B cell (primary cell): Measurements from ENCODE around the gene LTBP2. TPM values are rescaled to one million over a fixed set of nuclear protein-coding genes. Genes with fewer than 3 reads are reported as not detected.

Source experiments
- ATAC-seq: fragments of 200-7000 bp; cut with Tn5 transposase; one replicate; pipeline ENCODE4 v1.10.0; 2021; ENCODE audit warnings: low read depth, mild to moderate bottlenecking, moderate number of reproducible peaks, moderate library complexity
- CTCF ChIA-PET: fragments of 350-600 bp; sonication (Branson Sonifier 250); formaldehyde crosslinking; loops from one replicate; lab custom pipeline; 2021; ENCODE audit warnings: antibody characterized with exemption, inconsistent platforms; lab: Charles Lee
- POLR2A ChIA-PET: fragments of 350-600 bp; sonication (Branson Sonifier 250); formaldehyde crosslinking; loops from one replicate; lab custom pipeline; 2021; ENCODE audit warnings: antibody characterized with exemption; lab: Charles Lee
- DNase-seq: peaks from one replicate; pipeline ENCODE4 v3.0.0; 2013
- H2AFZ ChIP-seq: 2 replicates; pipeline ENCODE4 v1.6.1; 2012; ENCODE audit warnings: mild to moderate bottlenecking, low read depth, low read length; ENCODE audit not compliant: insufficient read depth, poor library complexity, severe bottlenecking
- H3K27ac ChIP-seq, 2 donors: 1 replicate in 1 of 2; 2 replicates in 1 of 2; pipeline ENCODE4 v1.5.1; 2012 to 2013; ENCODE audit warnings: low read length in 2 of 2, mild to moderate bottlenecking in 2 of 2, moderate library complexity in 1 of 2
- H3K27me3 ChIP-seq, 4 experiments: fragments of 200-600 bp in 1 of 4; sonication (generic) in 1 of 4; replicated peaks in 1 of 4; 1 replicate in 2 of 4; 2 replicates in 2 of 4; pipeline versions ENCODE4 v1.6.1 to v1.7.0; 2013 to 2016; ENCODE audit warnings: low read length in 3 of 4, mild to moderate bottlenecking in 2 of 4, mixed read lengths in 1 of 4, moderate library complexity in 1 of 4; ENCODE audit not compliant: insufficient read depth in 4 of 4, control insufficient read depth in 3 of 4; ENCODE audit errors: control extremely low read depth in 1 of 4
- H3K36me3 ChIP-seq, 2 experiments: replicated peaks in 1 of 2; 1 replicate in 1 of 2; 2 replicates in 1 of 2; pipeline versions ENCODE4 v1.6.1 to v1.7.1; 2013; ENCODE audit warnings: low read length in 1 of 2; ENCODE audit not compliant: insufficient read depth in 2 of 2, control insufficient read depth in 1 of 2; ENCODE audit errors: control extremely low read depth in 1 of 2, extremely low read depth in 1 of 2
- H3K4me1 ChIP-seq, 2 donors: fragments of 200-600 bp in 1 of 2; sonication (generic) in 1 of 2; 1 replicate in 1 of 2; 2 replicates in 1 of 2; pipeline versions ENCODE4 v1.5.1 to v1.6.1; 2013 to 2017; ENCODE audit warnings: low read length in 2 of 2; ENCODE audit not compliant: control insufficient read depth in 2 of 2, insufficient read depth in 2 of 2
- H3K4me2 ChIP-seq: replicated peaks from 2 replicates; pipeline ENCODE3; 2012; ENCODE audit warnings: mild to moderate bottlenecking, low read depth, low read length; ENCODE audit not compliant: poor library complexity, severe bottlenecking
- H3K4me3 ChIP-seq, 5 experiments: fragments of 200-600 bp in 1 of 5; sonication (generic) in 1 of 5; 1 replicate in 3 of 5; 2 replicates in 2 of 5; pipeline versions ENCODE4 v1.5.1 to v1.7.0; 2011 to 2016; ENCODE audit warnings: low read length in 4 of 5, mild to moderate bottlenecking in 4 of 5, low read depth in 2 of 5, control low read depth in 1 of 5, moderate library complexity in 1 of 5; ENCODE audit not compliant: insufficient read depth in 1 of 5; ENCODE audit errors: control extremely low read depth in 1 of 5, extremely low read depth in 1 of 5
- H3K79me2 ChIP-seq: fragments of 200-600 bp; sonication (generic); one replicate; pipeline ENCODE4 v1.6.0; 2016; ENCODE audit warnings: low read length; ENCODE audit not compliant: control insufficient read depth, insufficient read depth
- H3K9ac ChIP-seq: fragments of 200-600 bp; sonication (generic); 2 replicates; pipeline ENCODE4 v1.6.1; 2017; ENCODE audit warnings: mild to moderate bottlenecking, low read length, moderate library complexity
- H3K9me3 ChIP-seq, 3 donors: one replicate each; pipeline versions ENCODE4 v1.6.1 to v1.7.1; 2013; ENCODE audit warnings: low read length in 2 of 3; ENCODE audit not compliant: control insufficient read depth in 2 of 3, insufficient read depth in 1 of 3; ENCODE audit errors: control extremely low read depth in 1 of 3
- H4K20me1 ChIP-seq: 2 replicates; pipeline ENCODE4 v1.6.0; 2012; ENCODE audit warnings: mild to moderate bottlenecking, low read length; ENCODE audit not compliant: insufficient read depth, control insufficient read depth, poor library complexity, severe bottlenecking
- H3K27ac Mint-ChIP-seq: one replicate; pipeline ENCODE4 v1.8.0; 2021; ENCODE audit warnings: mixed read lengths
- H3K27me3 Mint-ChIP-seq: one replicate; pipeline ENCODE4 v1.8.0; 2021; ENCODE audit warnings: mixed read lengths
- H3K4me1 Mint-ChIP-seq: one replicate; pipeline ENCODE4 v1.8.0; 2021; ENCODE audit warnings: mixed read lengths
- H3K4me3 Mint-ChIP-seq: one replicate; pipeline ENCODE4 v1.8.0; 2021; ENCODE audit warnings: mixed read lengths
- H3K9me3 Mint-ChIP-seq: one replicate; pipeline ENCODE4 v1.8.0; 2022; ENCODE audit warnings: mixed read lengths; ENCODE audit not compliant: insufficient read depth
- CTCF ChIP-seq: fragments of 200-600 bp; IDR thresholded peaks from one replicate; pipeline ENCODE4 v1.8.0; 2022; ENCODE audit warnings: antibody characterized with exemption, mild to moderate bottlenecking
- EZH2 ChIP-seq: IDR thresholded peaks from 2 replicates; pipeline ENCODE4 v1.6.1; 2012; ENCODE audit warnings: borderline replicate concordance, low read depth, mild to moderate bottlenecking, moderate library complexity, low read length; ENCODE audit not compliant: insufficient read depth, poor library complexity, severe bottlenecking
- WGBS: methylation state at CpG from one replicate; pipeline ENCODE4 v1.1.5; 2013; ENCODE audit warnings: missing lambda C conversion rate; ENCODE audit not compliant: insufficient coverage; 5-methylcytosine and 5-hydroxymethylcytosine counted together
- intact Hi-C: fragments of 100-400 bp; cut with micrococcal nuclease; formaldehyde crosslinking; loops from one replicate; pipeline ENCODE4 v1.10.0; 2022
- polyA plus RNA-seq: library from polyadenylated mRNA; depleted of rRNA; stranded (reverse); fragments of >200 nt; gene quantifications from 2 replicates; pipeline ENCODE4 v1.2.3, GENCODE V29; 2012
- total RNA-seq, 2 donors: library from RNA; stranded (reverse); fragments of 120-200 nt in 1 of 2; gene quantifications; 1 replicate in 1 of 2; 2 replicates in 1 of 2; pipeline versions ENCODE4 v1.2.3 to v1.2.4, GENCODE V29; 2013 to 2022

The LTBP2 gene
- total and polyA plus RNA-seq, 2 donors (not counting 1 experiment from before 2014, with no cell fraction given), result 0.12 to 0.22 TPM

- no CpG with 5 or more reads among the region's 1 CpG for WGBS
- intact Hi-C loops, result no loop called here
- no peaks in the 10 kb centered on the region for H3K9me3 Mint-ChIP-seq
- POLR2A ChIA-PET, result interaction anchor here (0.6 kb wide), 1 partner anchor 171 kb away, joined by 3 read pairs; no protein-coding TSS in a partner anchor
- Histone ChIP-seq H3K27ac (no peak overlapping the region), H3K9ac (no peak overlapping the region), H2AFZ (no peak overlapping the region), H3K4me1 (no peaks in the 10 kb centered on the region), H3K4me3 (no peak overlapping the region), H4K20me1 (no peaks in the 10 kb centered on the region), H3K4me2 (no peak overlapping the region), H3K79me2 (no peaks in the 10 kb centered on the region), H3K36me3 (no peaks in the 10 kb centered on the region), H3K9me3 (no peaks in the 10 kb centered on the region), H3K27me3 (peaks cover 0 to 6% (median 0%) of the 10 kb centered on the region in 4 experiments)
- no peak overlapping the region for H3K27ac Mint-ChIP-seq
- H3K4me1 Mint-ChIP-seq, result no peaks in the 10 kb centered on the region
- peaks cover 3% of the 10 kb centered on the region for H3K27me3 Mint-ChIP-seq
- CTCF ChIA-PET, result no interaction called here
- TF ChIP-seq CTCF, result no peak
- no peak for TF ChIP-seq EZH2
- DNase-seq (no peak), ATAC-seq (no peak)
- H3K4me3 Mint-ChIP-seq, result no peak overlapping the region
Observed at GRCh38 chr14:74634481-74634880, 22.4 kb upstream of the LTBP2 start.

- CTCF ChIA-PET, result no interaction called here
- no peak for ATAC-seq
- no peak overlapping the region for H3K9ac ChIP-seq
- POLR2A ChIA-PET, result no interaction called here
- H3K4me2 ChIP-seq, result no peak overlapping the region
- H3K4me3 ChIP-seq, result no peak overlapping the region
- intact Hi-C loops, result no loop called here
- Mint-ChIP-seq H3K4me3 (no peak overlapping the region), H3K4me1 (peaks cover 2% of the 10 kb centered on the region), H3K27ac (no peak overlapping the region), H3K9me3 (no peaks in the 10 kb centered on the region), H3K27me3 (peaks cover 3% of the 10 kb centered on the region)
- H3K9me3 ChIP-seq, result peaks cover 0 to 3% (median 0%) of the 10 kb centered on the region in 3 donors
- no peaks in the 10 kb centered on the region for H4K20me1 ChIP-seq
- H3K4me1 ChIP-seq, result peaks cover 0 to 5% of the 10 kb centered on the region in 2 donors
- H3K79me2 ChIP-seq, result no peaks in the 10 kb centered on the region
- peaks cover 0 to 4% (median 0%) of the 10 kb centered on the region in 4 experiments for H3K27me3 ChIP-seq
- no peaks in the 10 kb centered on the region for H3K36me3 ChIP-seq
- WGBS, result 93% methylated on average over 14 of the region's 15 CpGs
- DNase-seq, result no peak
- H3K27ac ChIP-seq, result no peak overlapping the region
- H2AFZ ChIP-seq, result no peak overlapping the region
- TF ChIP-seq EZH2 (no peak), CTCF (no peak)
Observed at GRCh38 chr14:74630881-74631690, 19.0 kb upstream of the LTBP2 start.
